GM19438 (cell line): ENCODE measurements around the gene PLCB1.
"Not testable (repeated sequence)": the region's sequence is repeated elsewhere in the genome, so short reads cannot be mapped to it uniquely, and the experiment has no call there.

Experiments used
- ATAC-seq: cut with Tn5 transposase; IDR thresholded peaks from one replicate; pipeline ENCODE4 v1.9.1; 2021; ENCODE audit warnings: low read depth; ENCODE audit not compliant: unreplicated experiment

Gene PLCB1

GRCh38 chr20:8361006-8361652, 229.1 kb downstream of the PLCB1 start:
- ATAC-seq, result no peak

GRCh38 chr20:8361779-8362178, 229.7 kb downstream of the PLCB1 start:
- ATAC-seq, result no peak

DNA sequence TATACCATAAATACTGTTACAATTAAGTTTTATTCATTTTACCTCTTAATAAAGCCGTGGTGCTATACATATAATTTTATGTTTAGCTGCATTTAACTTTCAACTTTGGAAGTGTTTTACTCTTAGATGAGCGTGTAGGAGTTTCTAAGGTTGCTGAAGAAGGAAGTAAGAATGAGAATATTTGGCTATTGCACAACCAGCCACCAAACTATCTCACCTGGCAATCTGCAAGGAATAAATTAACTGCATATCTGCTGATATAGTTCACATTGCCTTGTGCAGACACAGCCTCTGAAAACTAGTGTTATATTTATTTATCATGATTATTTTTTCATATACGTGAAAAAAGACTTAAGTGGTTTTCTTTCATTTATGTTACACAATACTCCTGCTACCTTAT, 230.4 kb downstream of the PLCB1 start:
- ATAC-seq, result no peak

DNA sequence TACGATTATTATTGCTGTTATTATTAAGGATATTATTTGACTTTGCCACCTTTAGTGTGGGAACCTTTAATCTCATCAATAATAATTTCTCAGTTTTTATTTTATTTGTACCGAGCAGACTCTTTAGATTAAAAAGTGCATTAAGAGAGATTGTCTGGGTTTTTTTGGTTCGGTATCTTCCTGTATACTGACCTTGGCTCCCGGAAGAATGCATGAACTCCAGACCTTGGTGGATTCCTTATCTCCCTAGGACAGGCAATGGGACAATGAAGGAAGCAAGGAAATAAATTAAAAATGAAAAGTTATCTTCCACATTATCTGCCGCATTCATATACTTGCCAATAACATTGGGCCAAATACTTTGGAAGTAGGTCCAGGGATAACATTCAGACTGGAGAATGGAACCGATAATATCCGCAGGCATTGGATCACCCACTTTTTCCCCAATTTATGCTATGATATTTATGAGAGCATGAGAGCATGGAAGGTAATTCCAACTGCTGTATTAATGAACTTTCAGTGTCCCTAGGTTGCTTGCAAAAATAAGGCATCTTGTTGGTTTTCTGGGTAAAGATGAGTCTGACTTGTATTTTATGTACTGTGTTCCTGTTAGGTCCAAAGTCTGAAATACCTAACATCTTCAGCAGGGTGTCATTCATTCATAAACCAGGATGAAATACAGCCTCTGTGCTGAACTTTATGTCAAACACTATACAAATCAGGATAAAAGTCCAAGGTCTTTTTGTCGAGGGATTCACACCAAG, 232.1 kb downstream of the PLCB1 start:
- no peak for ATAC-seq

DNA sequence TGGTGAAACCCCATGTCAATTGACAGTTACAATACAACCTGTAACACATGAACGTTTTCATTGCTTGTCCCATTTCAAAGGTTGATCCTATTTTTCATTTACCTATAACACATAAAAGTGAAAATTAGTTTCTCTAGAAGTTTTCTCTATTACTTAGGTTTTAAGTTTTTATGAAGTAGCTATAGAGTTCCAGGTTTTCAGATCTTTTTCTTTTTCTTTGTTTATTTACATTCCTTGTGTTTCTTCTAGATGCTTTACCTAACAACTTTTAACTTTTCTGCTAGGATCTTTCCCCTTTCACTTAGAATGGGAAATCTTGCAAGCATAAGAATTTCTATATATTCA, 232.6 kb downstream of the PLCB1 start:
- ATAC-seq, result no peak

GRCh38 chr20:8365634-8366033, 233.6 kb downstream of the PLCB1 start:
- ATAC-seq, result no peak

- no peak for ATAC-seq
Observed at GRCh38 chr20:8366303-8366923, 234.3 kb downstream of the PLCB1 start.

DNA sequence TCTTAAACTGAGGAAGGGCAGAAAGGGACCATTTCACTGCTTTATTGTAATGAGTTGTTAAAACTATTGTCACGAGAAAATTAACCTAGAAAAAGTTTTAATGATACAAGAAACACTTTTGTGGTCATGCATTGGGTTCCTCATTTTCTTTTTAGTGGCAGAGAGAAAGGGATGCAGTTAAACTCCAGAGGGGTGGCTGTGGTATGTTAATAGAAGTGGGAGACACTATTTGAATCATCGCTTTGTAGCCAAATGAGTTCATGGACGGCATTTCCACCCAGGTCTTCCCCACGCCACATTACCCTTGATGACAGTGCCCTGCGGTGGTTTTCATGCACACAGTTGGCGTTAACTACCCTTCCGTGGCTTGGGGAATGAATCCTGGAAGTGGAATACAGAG, 235.6 kb downstream of the PLCB1 start:
- ATAC-seq, result no peak

DNA sequence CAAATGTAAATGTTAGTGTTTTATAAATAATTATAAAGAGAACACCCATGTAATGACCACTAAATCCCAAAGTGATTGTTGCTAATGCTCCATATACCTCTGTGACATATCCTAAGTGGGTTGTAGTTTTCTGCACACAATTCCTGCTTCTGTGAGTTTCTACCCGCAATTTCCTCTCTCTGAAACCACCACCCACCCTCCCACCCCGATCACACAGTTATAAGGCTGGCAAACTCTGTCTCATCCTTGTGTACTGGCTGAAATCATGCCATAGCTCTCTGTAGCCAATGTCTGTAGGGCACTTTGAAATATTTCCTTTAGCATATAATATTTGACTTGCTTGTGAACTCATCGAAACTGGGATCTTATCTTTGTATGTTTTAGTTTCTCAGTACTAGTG, 236.6 kb downstream of the PLCB1 start:
- no peak for ATAC-seq

- ATAC-seq, result no peak
Observed at GRCh38 chr20:8369311-8369710, 237.2 kb downstream of the PLCB1 start.

- ATAC-seq, result no peak
Observed at GRCh38 chr20:8370774-8371173, 238.7 kb downstream of the PLCB1 start.

GRCh38 chr20:8372824-8373380, 240.8 kb downstream of the PLCB1 start:
- no peak for ATAC-seq

DNA sequence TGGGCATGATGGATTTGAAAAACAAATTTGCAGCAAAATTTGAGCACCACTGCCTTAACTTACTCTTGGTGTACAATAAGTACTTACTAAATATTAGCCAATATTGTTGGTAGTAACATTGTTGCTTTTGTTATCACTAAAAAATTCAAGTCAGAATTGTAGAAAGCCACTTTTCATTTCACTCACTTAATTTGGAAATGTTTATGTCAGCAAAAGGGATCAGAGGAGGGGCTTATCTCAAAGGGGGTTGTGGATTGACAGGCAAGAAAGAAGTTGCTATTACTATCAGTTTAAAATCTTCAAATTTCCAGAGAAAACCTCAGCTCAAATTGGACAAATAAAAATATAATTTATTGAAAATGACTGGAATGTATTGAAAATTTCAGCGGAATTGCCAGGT, 241.5 kb downstream of the PLCB1 start:
- ATAC-seq, result no peak

GRCh38 chr20:8375898-8376297, 243.8 kb downstream of the PLCB1 start:
- ATAC-seq, result no peak

DNA sequence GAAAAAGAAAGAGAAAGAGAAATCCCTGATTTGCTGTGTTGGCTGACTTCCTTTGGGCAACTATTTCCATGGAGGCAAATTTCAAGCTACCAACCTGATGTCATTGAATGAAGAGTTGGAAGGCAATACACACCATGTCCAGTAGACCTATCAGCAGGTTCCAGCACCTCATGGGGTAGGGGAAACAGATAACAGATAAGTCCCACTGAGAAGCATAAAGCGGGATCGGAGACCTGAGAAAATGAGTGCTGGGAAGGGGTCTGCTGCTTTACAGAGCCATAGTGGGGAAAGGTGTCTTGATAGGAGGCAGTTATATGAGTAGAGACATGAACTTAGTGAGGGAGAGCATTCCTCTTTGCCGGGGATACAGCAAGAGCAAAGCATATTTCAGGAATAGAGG, 244.9 kb downstream of the PLCB1 start:
- no peak for ATAC-seq

GRCh38 chr20:8379125-8379524, 247.1 kb downstream of the PLCB1 start:
- ATAC-seq, result not testable (repeated sequence)

DNA sequence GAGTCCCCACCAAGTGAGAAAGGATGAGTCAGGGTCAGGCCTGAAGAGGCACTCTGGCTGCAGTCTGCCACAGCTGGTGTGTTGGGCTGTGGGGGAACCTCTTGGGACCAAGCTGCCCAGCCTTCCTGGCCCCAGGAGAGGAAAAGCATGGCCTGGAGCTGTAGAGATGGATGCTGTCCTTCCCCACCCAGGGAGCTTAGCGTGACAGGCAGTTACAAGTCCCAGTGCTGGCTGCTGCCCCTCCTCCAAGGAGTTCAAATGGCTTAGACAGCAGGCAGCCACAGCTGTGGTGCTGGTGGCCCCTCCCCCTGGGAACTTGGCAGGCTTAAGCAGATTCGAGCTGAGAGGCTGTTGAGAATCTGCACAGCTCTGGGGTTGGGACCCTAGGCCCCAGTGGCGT, 253.2 kb downstream of the PLCB1 start:
- ATAC-seq, result no peak

GRCh38 chr20:8386991-8387390, 254.9 kb downstream of the PLCB1 start:
- ATAC-seq, result no peak

DNA sequence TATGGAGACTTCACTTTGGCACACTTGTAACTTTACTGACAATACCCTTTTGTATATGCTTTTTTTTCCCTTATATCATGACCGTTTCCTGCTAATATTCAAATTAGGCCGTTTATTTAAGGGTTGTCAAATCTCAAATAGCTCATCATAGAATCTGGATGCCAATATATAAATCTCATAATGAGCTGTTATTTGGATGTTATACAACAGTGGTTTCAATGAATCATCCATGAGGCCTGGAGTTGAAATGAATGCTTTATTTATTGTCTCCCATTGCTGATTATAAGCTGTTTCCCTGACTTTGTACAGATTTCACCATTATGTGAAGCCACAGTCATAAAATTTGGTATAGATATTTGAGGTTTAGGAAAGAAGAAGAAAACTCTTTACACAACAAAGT, 256.1 kb downstream of the PLCB1 start:
- ATAC-seq, result no peak

GRCh38 chr20:8388707-8389106, 256.6 kb downstream of the PLCB1 start:
- ATAC-seq, result no peak

GRCh38 chr20:8389381-8390036, 257.4 kb downstream of the PLCB1 start:
- no peak for ATAC-seq
